Activated CD8-positive, alpha-beta memory T cell treated with anti-CD3 and anti-CD28 coated beads, Interleukin-2, amount 50 U/mL, for 24 hours (primary cell): ENCODE results near the gene MYH11.
"Not testable (repeated sequence)": the region's sequence is repeated elsewhere in the genome, so short reads cannot be mapped to it uniquely, and the experiment has no call there.

Experiments used
- DNase-seq: peaks from one replicate; pipeline ENCODE4 v3.0.0-alpha.2; 2020; ENCODE audit errors: extremely low read depth

Gene MYH11

DNA sequence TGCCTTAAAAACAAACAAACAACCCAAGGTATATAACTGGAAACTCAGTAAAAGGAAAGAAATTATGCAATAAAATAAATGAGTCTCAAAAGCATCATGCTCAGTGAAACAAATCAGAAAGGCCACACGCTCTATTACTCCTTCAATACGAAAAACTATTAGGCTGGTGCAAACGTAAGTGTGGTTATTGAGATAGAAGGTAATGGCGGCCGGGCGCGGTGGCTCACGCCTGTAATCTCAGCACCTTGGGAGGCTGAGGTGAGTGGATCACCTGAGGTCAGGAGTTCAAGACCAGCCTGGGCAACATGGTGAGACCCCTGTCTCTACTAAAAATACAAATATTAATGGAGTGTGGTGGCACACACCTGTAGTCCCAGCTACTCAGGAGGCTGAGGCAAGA lies 17.6 kb downstream of the MYH11 start:
- not testable (repeated sequence) for DNase-seq

DNA sequence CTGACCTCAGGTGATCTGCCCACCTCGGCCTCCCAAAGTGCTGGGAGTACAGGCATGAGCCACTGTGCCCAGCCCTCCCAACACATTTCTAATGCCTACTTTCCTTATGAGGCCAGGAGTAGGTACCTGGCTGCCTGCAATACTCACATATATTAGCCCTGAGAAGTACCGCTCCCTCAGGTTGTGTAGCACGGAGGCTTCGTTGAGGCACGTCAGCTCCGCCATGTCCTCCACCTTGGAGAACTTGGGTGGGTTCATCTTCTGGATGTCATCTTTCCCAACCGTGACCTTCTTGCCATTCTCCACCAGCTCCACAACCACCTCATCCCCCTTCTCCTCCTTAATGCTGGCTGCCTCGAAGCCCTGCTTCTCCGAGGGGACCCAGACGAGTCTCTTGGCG lies 19.1 kb downstream of the MYH11 start:
- DNase-seq, result no peak

DNA sequence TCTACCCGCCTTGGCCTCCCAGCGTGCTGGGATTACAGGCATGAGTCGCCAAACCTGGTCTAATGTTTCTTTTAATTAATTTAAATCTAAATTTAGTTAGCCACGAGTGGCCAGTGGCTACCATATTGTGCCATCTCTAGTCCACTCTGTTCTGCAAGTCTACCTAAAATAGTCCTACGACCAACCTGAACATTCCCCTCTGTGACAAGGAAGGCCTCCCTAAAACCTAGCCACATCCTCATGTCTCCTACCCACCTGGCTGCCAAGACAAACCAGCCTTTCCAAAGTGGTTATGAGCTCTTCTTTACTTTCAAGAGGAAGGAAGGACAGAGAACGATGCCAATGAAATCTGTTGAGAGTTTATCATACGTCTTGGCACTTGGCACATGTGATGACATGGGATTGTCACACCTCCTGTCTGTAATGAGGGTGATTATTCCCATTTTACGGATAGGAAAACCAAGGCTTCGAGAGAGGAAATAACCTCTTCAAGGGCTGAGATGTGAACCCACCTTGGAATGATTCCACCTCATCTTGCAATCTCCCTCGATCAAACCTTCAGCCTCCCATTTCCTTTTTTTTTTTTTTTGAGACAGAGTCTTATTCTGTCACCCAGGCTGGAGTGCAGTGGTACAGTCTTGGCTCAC lies 19.7 kb downstream of the MYH11 start:
- no peak for DNase-seq

DNA sequence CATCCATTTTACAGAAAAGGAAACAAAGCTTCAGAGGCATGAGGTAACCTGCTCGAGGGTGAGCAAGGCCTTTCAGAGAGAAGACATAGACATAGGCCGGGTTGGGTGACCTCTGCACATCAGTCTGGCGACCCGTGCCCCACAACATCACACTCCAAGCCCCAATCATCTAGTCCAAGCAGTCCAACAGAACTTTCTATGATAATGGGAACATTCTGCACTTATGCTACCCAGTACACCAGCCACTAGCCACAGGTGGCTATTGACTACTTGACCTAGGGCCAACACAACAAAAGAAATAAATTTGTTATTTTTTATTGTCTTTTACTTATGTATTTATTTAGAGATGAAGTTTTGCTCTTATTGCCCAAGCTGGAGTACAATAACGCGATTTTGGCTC lies 20.8 kb downstream of the MYH11 start:
- no peak for DNase-seq

DNA sequence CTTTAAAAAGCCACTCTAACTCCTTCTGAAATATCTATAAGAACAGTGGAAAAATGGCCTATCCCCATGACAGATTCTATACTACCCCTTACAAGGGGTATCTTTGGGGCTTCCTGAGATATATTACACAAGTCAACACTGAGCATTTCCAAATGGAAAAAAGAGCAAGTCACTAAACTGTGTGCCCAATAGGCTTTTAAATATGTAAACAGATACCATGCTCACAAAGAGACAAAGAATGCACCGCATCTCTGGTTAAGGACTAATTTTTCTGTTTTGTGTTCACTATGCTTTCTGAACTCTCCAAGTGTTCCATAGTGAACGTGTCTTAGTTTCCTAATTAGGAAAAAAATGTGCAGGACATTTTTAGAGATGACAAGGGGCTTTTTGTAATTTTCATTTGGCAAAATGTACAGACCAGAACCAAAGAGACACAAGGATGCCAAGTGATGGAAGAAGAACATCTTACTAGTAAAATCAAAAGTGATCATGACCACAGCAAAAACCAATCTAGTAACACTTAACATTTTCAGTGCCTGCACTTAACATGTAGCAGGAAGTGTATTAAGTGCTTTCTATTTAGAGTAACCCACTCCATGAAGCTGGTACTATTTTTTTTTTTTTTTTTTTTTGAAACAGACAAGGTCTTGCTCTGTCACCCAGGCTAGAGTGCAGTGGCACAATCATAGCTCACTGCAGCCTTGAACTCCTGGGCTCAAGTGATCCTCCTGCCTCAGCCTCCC lies 21.5 kb downstream of the MYH11 start:
- no peak for DNase-seq

DNA sequence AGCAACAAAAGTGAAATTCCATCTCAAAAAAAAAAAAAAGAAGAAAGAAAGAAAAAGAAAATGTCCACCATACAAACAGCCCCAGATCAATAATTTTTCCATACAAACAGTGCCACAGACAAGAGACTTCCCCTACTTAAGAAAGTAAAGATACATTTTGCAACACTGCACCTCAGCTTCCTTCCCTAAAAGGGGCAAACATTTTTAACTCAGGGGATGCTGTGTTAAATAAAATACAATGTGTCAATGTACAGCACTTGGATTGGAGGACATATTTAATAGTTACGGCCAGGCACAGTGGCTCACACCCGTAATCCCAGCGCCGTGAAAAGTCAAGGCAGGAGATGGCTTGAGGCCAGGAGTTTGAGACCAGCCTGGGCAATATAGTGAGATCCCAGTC lies 22.3 kb downstream of the MYH11 start:
- DNase-seq, result no peak

DNA sequence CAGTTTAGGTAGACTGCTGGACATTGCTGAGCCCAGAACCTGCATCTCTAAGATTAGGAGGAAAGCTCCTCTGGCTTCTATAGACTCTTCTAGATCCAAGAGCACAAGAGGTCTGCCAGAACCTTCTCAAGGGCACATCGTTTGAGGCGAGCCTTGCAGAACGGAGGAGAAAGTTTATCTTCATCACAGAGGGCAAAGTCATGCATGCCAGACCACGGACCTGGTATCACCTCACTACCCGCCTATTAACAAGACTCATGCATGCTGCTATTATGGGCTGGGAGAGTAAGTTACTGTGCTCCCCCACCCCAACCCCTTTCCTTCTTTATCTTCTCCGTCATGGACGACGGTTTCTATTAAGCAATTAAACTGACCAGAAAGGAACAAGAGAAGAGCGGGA lies 23.3 kb downstream of the MYH11 start:
- no peak for DNase-seq

DNA sequence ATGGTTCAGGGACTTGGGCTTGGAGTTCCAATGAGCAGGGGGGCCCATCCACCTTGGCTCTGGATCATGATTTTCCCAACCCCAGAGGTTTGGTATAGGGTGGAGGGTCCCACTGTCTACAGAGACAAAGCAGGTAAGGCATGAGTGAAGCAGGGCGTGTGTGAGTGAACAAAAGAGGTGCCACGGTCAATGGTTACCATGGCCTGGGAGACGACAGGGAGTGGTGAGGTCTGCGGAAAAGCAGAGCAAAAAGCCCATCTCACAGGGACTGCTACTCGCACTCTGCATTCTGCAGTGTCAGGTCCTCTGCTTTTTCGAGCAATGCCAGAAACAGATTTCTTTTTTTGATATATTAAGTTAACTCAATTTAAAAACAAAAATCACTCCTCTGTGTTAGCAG lies 24.6 kb downstream of the MYH11 start:
- no peak for DNase-seq

DNA sequence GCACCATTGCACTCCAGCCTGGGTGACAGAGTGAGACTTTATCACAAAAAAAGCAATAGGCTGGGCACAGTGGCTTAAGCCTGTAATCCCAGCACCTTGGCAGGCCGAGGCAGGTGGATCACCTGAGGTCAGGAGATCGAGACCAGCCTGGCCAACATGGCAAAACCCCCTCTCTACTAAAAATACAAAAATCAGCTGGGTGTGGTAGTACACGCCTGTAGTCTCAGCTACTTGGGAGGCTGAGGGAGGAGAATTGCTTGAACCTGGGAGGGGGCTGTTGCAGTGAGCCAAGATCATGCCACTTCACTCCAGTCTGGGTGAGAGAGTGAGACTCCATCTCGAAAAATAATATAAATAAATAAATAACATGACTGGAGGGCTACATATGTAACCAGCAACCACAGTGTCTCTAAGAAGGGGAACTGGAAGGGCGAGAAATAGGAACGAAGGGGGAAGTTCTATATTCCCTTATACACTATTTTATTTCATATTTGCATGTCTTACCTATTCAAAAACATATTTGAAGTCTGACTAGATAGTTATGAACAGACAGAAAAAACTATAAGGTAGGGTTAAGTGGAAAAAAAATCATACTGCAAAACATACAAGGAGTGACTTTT lies 25.9 kb downstream of the MYH11 start:
- DNase-seq, result no peak

DNA sequence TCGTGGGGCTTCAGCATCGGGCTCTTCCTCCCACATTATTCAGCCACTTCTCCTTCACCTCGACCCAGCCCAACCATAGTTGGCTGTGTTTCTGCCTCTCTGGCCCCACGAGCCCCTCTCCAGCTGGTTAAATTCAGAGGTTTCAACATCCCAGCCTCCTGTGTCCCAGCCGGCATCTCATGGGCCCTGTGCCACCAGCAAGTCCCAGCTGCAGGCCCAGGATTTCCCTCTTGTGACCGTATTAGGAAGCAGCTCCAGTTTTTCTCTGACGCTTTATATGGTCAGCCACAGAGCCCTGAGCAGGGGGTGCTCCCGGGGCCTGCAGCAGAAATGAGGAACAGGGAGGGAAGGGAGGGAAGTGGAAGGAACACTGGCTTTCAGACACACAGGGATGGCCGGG lies 27.4 kb downstream of the MYH11 start:
- DNase-seq, result no peak

DNA sequence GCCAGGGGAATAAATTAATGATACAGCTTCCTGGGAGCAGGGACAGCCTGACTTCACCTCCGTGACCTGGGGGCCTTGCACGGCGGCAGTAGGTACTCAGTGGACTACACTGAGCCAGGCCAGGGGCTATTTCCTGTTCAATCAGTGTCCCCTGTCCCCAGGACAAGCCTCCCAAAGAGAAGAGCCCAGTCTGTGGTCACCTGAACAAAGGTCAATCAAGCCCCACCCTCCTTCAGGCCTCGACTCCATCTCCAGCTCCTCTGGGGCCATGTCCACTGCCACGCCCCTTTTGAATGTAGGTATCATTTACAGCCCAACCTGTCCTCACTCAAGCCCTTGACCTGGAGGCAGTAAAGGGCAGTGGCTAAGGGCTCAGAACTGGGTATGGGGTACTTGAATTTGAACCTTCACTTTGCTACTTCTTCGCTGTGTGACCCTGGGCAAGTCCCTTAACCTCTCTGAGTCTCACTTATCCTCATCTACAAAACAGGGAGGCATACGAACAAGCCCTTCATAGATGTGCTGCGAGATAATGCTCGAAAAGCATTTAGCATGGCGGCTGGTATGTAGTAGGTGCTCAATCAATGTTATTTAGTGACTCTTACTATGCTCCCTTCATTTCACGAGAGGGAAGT lies 29.0 kb downstream of the MYH11 start:
- no peak for DNase-seq

DNA sequence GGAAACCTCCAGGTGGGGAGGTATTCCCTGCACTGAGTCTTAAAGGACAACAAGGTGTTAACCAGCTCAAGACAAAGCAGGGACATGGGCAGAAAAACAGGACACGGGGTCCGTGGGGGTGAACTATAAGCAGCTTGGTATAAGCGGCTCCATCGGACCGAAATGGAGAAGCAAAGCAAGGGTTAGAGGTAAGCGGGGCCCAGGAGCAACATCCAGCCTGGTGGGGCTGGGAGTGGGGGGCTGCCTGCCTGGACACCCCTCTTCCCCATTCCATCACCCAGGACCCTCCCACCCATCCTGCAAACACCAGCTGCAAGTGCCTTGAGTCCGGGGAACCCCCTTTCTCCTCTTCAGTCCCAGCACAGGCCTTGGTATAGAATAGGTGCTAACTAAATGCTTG lies 29.5 kb downstream of the MYH11 start:
- DNase-seq, result no peak

DNA sequence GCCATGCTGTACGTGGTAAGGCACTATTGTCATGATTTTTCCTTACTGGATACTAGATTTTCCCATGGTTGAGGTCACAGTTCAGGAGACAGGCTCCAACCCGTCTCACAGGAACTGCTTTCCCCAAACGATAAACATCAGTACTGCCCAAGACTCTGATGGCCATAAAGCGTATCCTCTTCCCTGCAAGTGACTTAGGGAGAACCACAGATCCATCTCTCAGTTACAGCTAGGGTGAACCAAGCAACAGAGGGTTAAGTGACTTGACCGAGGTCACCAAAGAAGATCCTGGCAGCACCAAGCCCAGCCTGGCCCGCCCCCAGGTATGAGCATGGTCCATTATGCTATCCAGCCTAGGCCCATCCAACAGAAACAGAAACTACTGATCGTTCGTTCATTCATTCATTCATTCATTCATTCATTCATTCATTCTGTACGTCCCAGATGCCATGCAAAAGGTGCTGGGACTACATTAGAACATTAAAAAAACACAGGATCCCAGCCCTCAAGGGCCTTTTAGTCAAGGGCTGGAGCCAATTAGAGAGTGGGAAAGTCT lies 31.0 kb downstream of the MYH11 start:
- DNase-seq, result no peak

DNA sequence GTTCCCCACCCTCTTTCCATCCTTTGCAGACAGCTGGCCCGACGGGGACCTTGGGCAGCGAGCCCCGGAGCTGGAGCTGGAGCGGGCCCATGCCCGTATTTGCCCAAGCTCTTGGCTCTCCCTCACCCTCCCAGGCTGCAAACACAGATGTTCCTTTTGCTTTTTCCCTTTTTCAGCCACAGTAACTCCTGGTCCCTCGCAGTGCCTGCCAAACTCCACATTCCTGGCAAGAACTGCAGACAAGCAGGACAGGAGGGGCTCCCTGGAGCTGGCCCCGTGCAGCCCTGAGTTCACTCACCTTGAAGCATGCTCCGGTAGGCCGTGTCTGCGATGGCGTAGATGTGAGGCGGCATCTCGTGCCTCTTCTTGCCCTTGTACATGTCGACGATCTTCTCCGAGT lies 33.9 kb downstream of the MYH11 start:
- no peak for DNase-seq

DNA sequence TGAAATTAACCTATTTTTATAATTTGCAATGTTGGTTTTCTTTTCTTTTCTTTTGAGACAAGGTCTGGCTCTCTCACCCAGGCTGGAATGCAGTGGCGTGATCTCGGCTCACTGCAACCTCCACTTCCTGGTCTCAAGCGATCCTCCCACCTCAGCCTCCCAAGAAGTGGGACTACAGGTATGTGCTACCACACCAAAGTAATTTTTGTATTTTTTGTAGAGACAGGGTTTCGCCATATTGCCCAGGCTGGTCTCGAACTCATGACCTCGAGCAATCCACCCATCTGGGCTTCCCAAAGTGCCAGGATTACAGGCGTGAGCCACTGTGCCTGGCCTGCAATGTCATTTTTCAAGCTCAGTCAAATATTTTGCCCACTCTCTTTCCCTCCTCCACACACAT lies 36.0 kb downstream of the MYH11 start:
- no peak for DNase-seq

DNA sequence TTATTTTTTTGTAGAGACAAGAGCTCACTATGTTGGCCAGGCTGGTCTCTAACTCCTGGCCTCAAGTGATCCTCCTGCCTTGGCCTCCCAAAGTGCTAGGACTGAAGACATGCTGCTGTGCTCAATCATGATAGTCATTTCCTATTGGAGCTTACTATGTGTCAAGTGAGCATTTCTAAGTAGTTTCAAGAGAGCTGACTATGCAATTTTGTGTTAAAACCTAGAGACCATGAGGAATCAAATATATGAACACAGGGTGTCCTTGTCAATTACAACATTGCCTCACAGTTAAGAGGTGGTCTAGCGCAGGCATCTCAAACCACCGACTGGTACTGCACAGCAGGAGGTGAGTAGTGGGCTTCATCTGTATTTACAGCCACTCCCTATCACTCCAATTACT lies 37.8 kb downstream of the MYH11 start:
- DNase-seq, result no peak

DNA sequence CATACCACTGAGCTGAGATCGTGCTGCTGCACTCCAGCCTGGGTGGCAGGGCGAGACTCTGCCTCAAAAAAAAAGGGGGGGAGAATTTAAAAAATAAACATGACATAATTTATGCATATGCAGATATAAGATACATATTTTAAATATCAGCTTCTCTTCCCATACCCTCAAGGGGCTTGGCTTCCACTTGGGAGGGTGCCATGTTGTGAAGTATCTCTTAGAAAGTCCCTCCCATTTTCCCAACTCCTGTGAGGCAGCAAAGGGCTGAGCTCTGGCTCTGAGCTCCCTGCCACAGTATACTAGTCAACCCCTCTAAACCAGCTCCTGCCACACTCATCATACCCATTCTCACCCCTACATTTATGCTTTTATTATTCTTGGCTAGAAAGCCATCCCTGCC lies 39.4 kb downstream of the MYH11 start:
- DNase-seq, result no peak

DNA sequence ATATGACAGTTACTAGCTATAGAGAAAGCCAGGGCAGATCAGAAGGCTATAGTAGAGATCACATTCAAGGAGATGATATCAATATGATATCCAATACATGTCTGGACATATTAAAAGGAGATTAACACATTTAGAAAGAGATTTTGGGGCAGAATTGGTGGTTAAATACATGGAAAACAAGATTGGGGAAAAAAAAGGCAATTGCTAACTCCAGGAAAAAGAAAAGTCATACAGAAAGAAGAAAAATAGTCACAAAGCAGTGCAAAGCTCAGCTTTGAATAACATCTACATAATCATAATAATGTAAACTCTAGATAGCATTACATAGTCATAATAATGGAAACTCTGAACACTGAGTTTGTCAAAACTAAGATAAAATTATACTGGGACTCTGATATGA lies 40.6 kb downstream of the MYH11 start:
- DNase-seq, result no peak

DNA sequence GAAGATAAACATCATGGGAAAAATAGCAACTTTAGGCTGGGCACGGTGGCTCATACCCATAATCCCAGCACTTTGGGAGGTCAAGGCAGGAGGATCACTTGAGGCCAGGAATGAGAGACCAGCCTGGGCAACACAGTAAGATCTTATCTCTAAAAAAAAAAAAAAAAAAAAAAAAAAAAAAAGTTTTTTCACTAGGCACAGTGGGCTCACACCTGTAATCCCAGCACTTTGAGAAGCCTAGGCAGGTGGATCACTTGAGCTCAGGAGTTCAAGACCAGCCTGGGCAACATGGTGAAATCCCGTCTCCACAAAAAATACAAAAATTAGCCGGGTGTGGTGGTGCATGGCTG lies 44.5 kb downstream of the MYH11 start:
- DNase-seq, result not testable (repeated sequence)

DNA sequence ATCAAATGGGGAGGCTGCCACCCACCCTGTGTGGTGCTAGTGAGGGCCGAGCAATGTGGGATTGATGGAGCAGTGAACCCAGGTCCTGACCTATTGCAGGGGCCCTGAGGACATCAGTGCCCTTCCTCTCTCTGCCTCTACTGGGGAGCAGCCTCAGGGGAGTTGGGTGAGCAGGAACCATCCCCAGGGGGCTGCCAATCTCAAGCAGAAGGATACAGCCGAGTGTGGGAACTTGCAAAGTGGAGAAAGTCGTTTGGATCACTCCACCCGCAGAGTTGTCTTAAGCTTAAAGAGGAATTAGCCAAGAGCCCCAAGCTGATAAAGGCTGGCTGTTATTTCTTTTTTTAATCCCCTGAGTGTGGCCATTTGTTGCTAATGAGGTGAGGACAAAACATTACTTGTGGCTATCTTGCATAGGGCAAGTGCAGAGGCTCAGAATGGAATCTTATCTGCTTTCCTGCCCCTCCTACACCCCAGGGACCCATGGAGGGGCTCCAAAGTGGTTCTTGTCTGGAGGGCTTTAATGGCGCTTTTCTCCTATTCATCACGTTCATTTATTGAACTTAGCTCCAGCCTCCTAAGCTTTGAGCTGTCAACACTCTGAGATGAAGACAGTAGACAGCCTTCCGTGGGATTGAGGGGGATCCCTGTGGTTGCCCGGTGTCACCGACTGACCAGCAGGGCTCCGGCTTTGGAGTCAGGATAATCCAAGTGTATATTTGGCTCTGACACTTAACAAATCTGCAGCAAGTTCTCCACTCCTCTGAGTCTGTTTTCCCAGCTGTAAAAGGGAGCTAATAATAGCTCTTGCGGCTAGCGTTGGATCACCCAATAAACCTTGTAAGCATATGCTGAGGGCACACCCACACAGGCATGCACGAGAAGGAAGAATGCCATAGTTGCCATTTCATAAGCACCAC lies 45.1 kb downstream of the MYH11 start:
- no peak for DNase-seq

DNA sequence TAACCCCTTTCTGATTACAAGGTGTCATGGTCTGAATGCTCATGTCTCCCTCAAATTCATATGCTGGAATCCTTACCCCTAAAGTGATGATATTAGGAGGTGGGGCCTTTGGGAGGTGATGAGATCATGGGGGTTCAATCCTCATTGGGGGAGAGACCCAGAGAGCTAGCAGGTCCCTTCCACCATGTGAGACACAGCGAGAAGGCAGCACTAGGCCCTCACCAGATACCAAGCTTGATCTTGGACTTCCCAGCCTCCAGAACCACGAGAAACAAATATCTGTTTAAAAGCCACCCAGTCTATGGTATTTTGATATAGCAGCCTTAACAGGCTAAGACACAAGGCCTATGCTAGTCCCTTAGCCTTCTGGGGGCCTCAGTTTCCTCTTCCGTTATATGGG lies 45.9 kb downstream of the MYH11 start:
- no peak for DNase-seq

DNA sequence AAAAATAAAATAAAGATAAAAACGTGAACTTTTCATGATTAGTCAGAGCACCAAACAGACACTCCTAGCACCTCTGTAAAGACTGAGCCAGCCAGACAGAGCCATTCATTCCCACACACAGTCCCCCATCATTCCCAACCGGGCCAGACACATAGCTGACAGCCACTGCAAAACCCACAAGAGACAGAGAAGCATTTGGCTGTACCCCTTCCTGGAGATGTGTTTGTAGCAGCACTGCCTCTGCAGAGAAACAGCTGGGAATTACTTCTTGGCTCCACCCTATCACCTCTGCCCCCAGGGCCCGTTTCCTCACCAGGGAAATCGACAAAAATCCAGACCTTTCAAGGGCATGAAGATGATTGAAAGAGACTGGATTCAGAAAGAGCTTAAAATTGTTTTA lies 46.4 kb downstream of the MYH11 start:
- DNase-seq, result no peak
